Measurements from ENCODE around the gene LSM4. TPM values are rescaled to one million over a fixed set of nuclear protein-coding genes. Genes with fewer than 3 reads are reported as not detected.

LSM4 gene
- total and polyA plus RNA-seq, 2 of the 4 experiments (the other 2 are of a cell fraction) = 44.8 to 118 TPM

DNA sequence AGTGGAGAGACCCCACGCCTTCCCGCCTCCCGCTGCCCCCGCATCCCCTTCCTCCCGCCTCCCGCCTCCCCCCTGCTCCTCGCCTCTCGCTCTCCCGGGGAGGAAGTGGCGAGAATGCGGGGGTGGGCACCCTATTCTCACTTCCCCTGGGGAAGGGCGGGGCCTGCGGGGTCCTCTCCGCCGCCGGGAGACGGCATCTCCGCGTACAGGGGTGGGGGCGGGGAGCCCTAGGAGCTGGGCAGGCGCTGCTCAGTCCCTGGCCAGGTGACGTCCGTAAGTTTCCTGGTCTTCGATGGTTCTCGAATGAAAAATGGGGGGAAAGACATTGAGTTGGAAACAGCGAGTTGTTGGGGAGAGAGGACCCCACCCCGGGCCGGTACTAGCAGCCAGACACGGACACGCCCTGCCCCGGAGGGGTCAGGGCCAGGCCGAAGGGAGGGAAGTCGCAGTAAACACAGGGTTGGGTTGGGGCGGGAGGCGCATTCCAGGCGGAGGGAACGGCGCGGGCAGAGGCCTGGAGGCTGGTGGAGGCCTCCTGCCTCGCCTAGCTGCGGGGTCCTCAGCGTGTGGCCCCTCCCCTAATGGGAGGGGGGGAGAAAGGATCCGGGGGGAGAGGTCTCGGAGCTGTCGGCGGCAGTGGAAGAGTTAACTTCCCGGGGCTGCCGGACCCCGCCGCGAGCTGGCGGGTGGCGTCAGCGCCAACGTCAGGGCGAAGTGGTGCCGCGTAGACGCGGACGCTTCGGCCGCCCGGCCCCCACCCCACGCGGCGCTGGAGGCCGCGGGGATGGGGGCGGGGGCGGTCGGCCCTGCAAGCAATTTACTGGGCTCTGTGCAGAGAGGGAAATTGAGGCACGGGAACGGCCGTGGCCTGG is 31.1 kb downstream of the LSM4 start:
- Histone ChIP-seq H4K91ac (ENCODE audit: insufficient read depth, low read depth, low read length) (peak overlapping the region; percentile 98), H3K4me3 (ENCODE audit: insufficient read depth, low read depth, low read length) (peak overlapping the region; percentile 49), H4K8ac (ENCODE audit: low read depth in 2 of 2, low read length in 2 of 2) (peak overlapping the region; percentile 98 to 100), H3K27me3 (ENCODE audit: control insufficient read depth, insufficient read depth, low read length) (no peaks in the 10 kb centered on the region), H3K9me1 (ENCODE audit: insufficient read depth, low read length) (0 out of 2 replicates have a peak, but pooled peaks cover 2% of the 10 kb centered on the region), H2BK5ac (ENCODE audit: low read depth, low read length, poor library complexity, severe bottlenecking) (peak overlapping the region; percentile 82), H3K36me3 (ENCODE audit: control insufficient read depth, insufficient read depth, low read length) (no peaks in the 10 kb centered on the region), H2AK5ac (ENCODE audit: low read depth, low read length) (peak overlapping the region; percentile 99), H4K20me1 (ENCODE audit: insufficient read depth, low read length) (no peaks in the 10 kb centered on the region), H3K9ac (ENCODE audit: low read depth, low read length) (peak overlapping the region; percentile 89), H3K4me1 (ENCODE audit: control insufficient read depth, insufficient read depth, low read length) (peaks cover 23% of the 10 kb centered on the region), H3K14ac (replicated peaks; ENCODE audit: low read depth, low read length) (peak overlapping the region; percentile 99), H2AK9ac (replicated peaks; ENCODE audit: low read depth, low read length, poor library complexity) (peak overlapping the region; percentile 99), H2AFZ (replicated peaks; ENCODE audit: low read length, poor library complexity) (peak overlapping the region; percentile 95), H3K9me3 (ENCODE audit: control insufficient read depth, insufficient read depth, low read length) (no peaks in the 10 kb centered on the region), H3K79me1 (ENCODE audit: low read depth in 1 of 2, low read length in 2 of 2) (peaks cover 0 to 4% of the 10 kb centered on the region in 2 experiments; a peak in 1 of 4 replicates), H2BK120ac (ENCODE audit: low read depth, low read length) (peak overlapping the region; percentile 94), H2BK15ac (ENCODE audit: low read depth, low read length) (peak overlapping the region; percentile 99), H3K4ac (ENCODE audit: low read depth, low read length) (peak overlapping the region; percentile 99), H4K5ac (ENCODE audit: low read depth, low read length) (peak overlapping the region; percentile 94), H3K23ac (ENCODE audit: low read depth, low read length) (peak overlapping the region; percentile 93), H3K56ac (ENCODE audit: extremely low read depth, insufficient read depth, low read length) (peak overlapping the region; percentile 84), H3K18ac (ENCODE audit: low read depth, low read length) (peak overlapping the region; percentile 84), H3K4me2 (ENCODE audit: low read depth, low read length) (peak overlapping the region; percentile 89), H3K27ac (ENCODE audit: insufficient read depth, low read length) (peak overlapping the region; percentile 92), H2BK20ac (ENCODE audit: low read depth, low read length) (peak overlapping the region; percentile 79)
- CTCF ChIA-PET = interaction anchor here (3.0 kb wide), 1 partner anchor 13 kb away, joined by 23 read pairs; no protein-coding TSS in a partner anchor
- BruUV-seq (replicated peaks) = no TSS peak
- peak; percentile 76 for ATAC-seq (ENCODE audit: low read depth)
- WGBS, 2 experiments (ENCODE audit: extremely low coverage in 2 of 2, insufficient read length in 1 of 2) = 0% methylated on average over 24 of the region's 75 CpGs; no CpG with 5 or more reads in 1 of the 2 experiments
- POLR2A ChIA-PET (ENCODE audit: unreplicated experiment) = interaction anchor here (0.8 to 2.4 kb wide), 4 partner anchors 10 to 31 kb away, joined by 3 to 17 read pairs (median 8); partner anchors contain the start of genes JUND and LSM4
- intact Hi-C loops (cut with micrococcal nuclease) (loop anchor here (1.0 kb wide), 1 partner anchor 10 kb away; no protein-coding TSS in a partner anchor), in situ Hi-C loops (cut with MboI; ENCODE audit: low sequenced_read_pairs) (no loop called here), dilution Hi-C loops (cut with HindIII; ENCODE audit: low sequenced_read_pairs, unreplicated experiment) (no loop called here)
- no peak for TF ChIP-seq SMC3 (IDR thresholded peaks at IDR 0.05; ENCODE audit: low read depth, low read length)
- peak; percentile 18; the same call in 1 of the 2 replicates for TF ChIP-seq BHLHE40 (IDR thresholded peaks at IDR 0.05; ENCODE audit: low read depth, low read length)
- peak; percentile 90; the same call in 1 of the 2 replicates for TF ChIP-seq MAZ (IDR thresholded peaks at IDR 0.05; ENCODE audit: borderline replicate concordance, low read depth, low read length)
- TF ChIP-seq POLR2A (IDR thresholded peaks at IDR 0.05; ENCODE audit: low read depth, low read length) = peak; percentile 64
- peak; percentile 75 for DNase-seq

Measured in IMR-90 (cell line).